Measurements from ENCODE around the gene PBX3. TPM values are rescaled to one million over a fixed set of nuclear protein-coding genes. Genes with fewer than 3 reads are reported as not detected.

The PBX3 gene
- total RNA-seq, 2 experiments from 2014 or later: 9.4 to 14.3 TPM

DNA sequence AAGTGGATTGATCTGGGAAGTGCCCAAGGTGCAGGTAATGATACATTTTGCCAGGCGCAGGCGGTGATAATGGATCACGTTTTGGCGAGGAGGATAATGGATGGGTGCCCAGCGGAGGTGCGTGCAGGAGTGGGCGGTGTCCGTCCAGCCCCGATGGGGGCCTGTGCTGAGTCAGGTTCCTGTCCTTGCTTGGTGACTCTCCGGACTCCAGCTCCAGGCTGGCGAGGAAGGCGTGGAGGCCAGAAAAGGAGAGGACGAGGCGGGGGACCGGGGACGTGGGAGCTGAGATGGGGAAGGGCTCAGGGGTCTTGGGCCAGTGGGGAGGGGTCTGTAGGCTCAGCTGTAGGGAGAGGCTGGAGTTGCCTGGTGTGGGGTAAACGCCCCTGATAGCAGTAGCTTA, 268.3 kb downstream of the PBX3 start:
- Mint-ChIP-seq H3K4me3 (no peak overlapping the region), H3K9me3 (peaks cover 1% of the 10 kb centered on the region), H3K36me3 (ENCODE audit: low read depth) (no peaks in the 10 kb centered on the region), H3K4me1 (ENCODE audit: low read depth) (no peaks in the 10 kb centered on the region), H3K27me3 (ENCODE audit: low read depth) (no peaks in the 10 kb centered on the region), H3K27ac (no peak overlapping the region)
- CTCF ChIA-PET: no interaction called here
- intact Hi-C loops (cut with micrococcal nuclease): no loop called here
- DNase-seq: no peak

DNA sequence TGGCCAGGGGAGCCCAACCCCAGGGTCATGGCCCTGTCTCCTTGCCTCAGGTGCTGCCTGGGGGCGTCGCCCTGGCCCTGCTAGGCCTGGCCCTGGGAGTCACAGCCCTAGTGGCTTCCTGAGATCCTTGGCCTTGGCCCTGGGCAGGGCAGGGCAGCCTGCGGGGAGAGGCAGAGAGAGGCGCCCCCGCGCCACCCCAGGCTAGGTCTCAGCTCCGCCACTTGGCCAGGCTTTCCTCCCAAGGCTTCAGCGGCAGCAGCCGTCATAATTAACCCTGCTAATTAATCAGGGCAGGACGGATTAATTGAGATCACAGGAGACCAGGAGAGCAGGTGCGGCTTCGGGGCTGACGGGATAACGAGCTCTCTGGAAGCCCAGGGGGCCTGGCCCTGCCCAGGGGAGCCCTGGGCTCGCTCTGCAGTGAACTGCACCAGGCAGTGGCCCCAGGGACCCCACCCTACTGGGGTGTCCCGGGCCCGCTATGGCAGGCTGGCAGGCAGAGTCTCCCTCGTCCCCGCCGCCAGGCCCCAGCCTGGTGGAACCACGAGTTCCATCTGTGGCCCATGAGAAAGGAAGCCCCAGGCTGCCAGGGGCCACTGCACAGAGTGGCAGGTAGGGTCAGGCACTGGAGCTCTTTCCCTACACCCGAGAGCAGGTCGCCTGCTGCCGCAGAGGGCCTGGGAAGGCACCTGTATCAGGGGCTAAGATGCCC, 269.6 kb downstream of the PBX3 start:
- Mint-ChIP-seq H3K4me1 (ENCODE audit: low read depth) (no peaks in the 10 kb centered on the region), H3K36me3 (ENCODE audit: low read depth) (no peaks in the 10 kb centered on the region), H3K9me3 (no peaks in the 10 kb centered on the region), H3K27me3 (ENCODE audit: low read depth) (no peaks in the 10 kb centered on the region), H3K27ac (no peak overlapping the region), H3K4me3 (no peak overlapping the region)
- CTCF ChIA-PET: no interaction called here
- DNase-seq: no peak
- intact Hi-C loops (cut with micrococcal nuclease): no loop called here

Other genes with a start within 250 kb of the PBX3 start
- 10 to 100 TPM; 54.8 to 57.4 TPM for gene MAPKAP1, start 40.2 kb upstream of the PBX3 start, total RNA-seq